HepG2 (cell line): Measurements from ENCODE around the gene ELOVL6. TPM values are rescaled to one million over a fixed set of nuclear protein-coding genes. Genes with fewer than 3 reads are reported as not detected.

ENCODE experiments used
- ATAC-seq: fragments of 200-7000 bp; cut with Tn5 transposase; 3 replicates; pipeline ENCODE4 v1.9.1; 2020; ENCODE audit warnings: mild to moderate bottlenecking, moderate library complexity
- BruUV-seq: library from RNA; stranded (reverse); fragments of 400-500 nt; replicated peaks from 2 replicates; lab custom pipeline; 2021; lab: Mats Ljungman, UMichigan
- CTCF ChIA-PET: fragments of 300-600 bp; formaldehyde crosslinking; extraction: SDS; loops from one replicate; lab custom pipeline; 2021; ENCODE audit warnings: low total read pairs, inconsistent platforms, low intra/inter-chr PET ratio; lab: Yijun Ruan, JAX
- POLR2A ChIA-PET: fragments of 350-600 bp; sonication (Branson Sonifier 250); formaldehyde crosslinking; loops from one replicate; lab custom pipeline; 2020; ENCODE audit warnings: antibody characterized with exemption, inconsistent platforms; lab: Yijun Ruan, JAX
- DNase-seq: peaks from one replicate; pipeline ENCODE4 v3.0.0-alpha.2; 2015; ENCODE audit warnings: low spot score
- FAIRE-seq: peaks from 3 replicates; lab custom pipeline; 2011; peaks lifted over from hg19 to GRCh38; lab: Jason Lieb, UNC
- H2AFZ ChIP-seq: one replicate; pipeline ENCODE4 v1.6.1; 2011; ENCODE audit warnings: low read length, inconsistent platforms
- H3K27ac ChIP-seq: fragments of 300-600 bp; 3 replicates; pipeline ENCODE4 v1.8.0; 2011; ENCODE audit warnings: mixed run types, mild to moderate bottlenecking, mixed read lengths, low read length, inconsistent platforms; ENCODE audit not compliant: insufficient read depth; ENCODE audit errors: extremely low read length
- H3K27me3 ChIP-seq, 2 experiments: fragments of 200-600 bp in 1 of 2; 2 replicates in 1 of 2; 3 replicates in 1 of 2; pipeline versions ENCODE4 v1.6.0 to v1.8.0; 2011; ENCODE audit warnings: low read length in 2 of 2, mild to moderate bottlenecking in 2 of 2, moderate library complexity in 2 of 2, inconsistent platforms in 1 of 2; ENCODE audit not compliant: insufficient read depth in 2 of 2, control insufficient read depth in 1 of 2
- H3K36me3 ChIP-seq, 2 experiments: fragments of 200-600 bp in 1 of 2; replicated peaks in 1 of 2; 2 replicates in 1 of 2; 3 replicates in 1 of 2; pipeline versions ENCODE4 v1.5.1 to v1.8.0; 2011; ENCODE audit warnings: low read length in 2 of 2, inconsistent platforms in 1 of 2; ENCODE audit not compliant: insufficient read depth in 2 of 2, control insufficient read depth in 1 of 2
- H3K4me1 ChIP-seq: 2 replicates; pipeline ENCODE4 v1.5.1; 2012; ENCODE audit warnings: low read length, inconsistent platforms; ENCODE audit not compliant: insufficient read depth
- H3K4me2 ChIP-seq: 2 replicates; pipeline ENCODE4 v1.6.0; 2011; ENCODE audit warnings: low read depth, low read length, inconsistent platforms
- H3K4me3 ChIP-seq, 3 experiments: fragments of 200-600 bp in 1 of 3; sonication (generic), shearing (Covaris generic) in 1 of 3; replicated peaks in 1 of 3; 2 replicates each; pipeline ENCODE4 v1.5.1; 2011 to 2016; ENCODE audit warnings: low read length in 3 of 3, inconsistent platforms in 2 of 3, low read depth in 2 of 3, mild to moderate bottlenecking in 2 of 3, control low read depth in 1 of 3, mixed read lengths in 1 of 3; ENCODE audit not compliant: insufficient read depth in 1 of 3
- H3K79me2 ChIP-seq: one replicate; pipeline ENCODE4 v1.6.1; 2011; ENCODE audit warnings: low read length, inconsistent platforms; ENCODE audit not compliant: insufficient read depth
- H3K9ac ChIP-seq: 2 replicates; pipeline ENCODE4 v1.6.0; 2011; ENCODE audit warnings: mild to moderate bottlenecking, low read depth, low read length, inconsistent platforms; ENCODE audit not compliant: insufficient read depth
- H3K9me3 ChIP-seq: 2 replicates; pipeline ENCODE4 v1.5.1; 2012; ENCODE audit warnings: mild to moderate bottlenecking, low read length
- H4K20me1 ChIP-seq: 2 replicates; pipeline ENCODE4 v1.6.0; 2011; ENCODE audit warnings: inconsistent platforms, mild to moderate bottlenecking, low read length, moderate library complexity; ENCODE audit not compliant: insufficient read depth
- REL ChIP-seq: sonication (generic); formaldehyde crosslinking; conservative IDR thresholded peaks from 2 replicates; pipeline ENCODE4 v1.8.0; 2022; ENCODE audit warnings: mild to moderate bottlenecking, missing genetic modification reagents, moderate library complexity
- ZNF282 ChIP-seq: fragments of 450-650 bp; IDR thresholded peaks from 2 replicates; pipeline ENCODE4 v1.6.1; 2018; ENCODE audit not compliant: partially characterized antibody
- ZNF652 ChIP-seq: IDR thresholded peaks from 2 replicates; pipeline ENCODE4 v1.6.1; 2016; ENCODE audit warnings: low read depth, borderline replicate concordance
- WGBS: methylation state at CpG from one replicate; pipeline ENCODE4 v1.1.6; 2017; ENCODE audit warnings: low lambda C conversion rate; 5-methylcytosine and 5-hydroxymethylcytosine counted together
- in situ Hi-C: cut with HindIII; loops from 2 replicates; pipeline ENCODE4 v1.10.0; 2017; ENCODE audit warnings: low pct_unique_long_range_greater_than_20kb; ENCODE audit not compliant: extremely low pct_ligation_motif_present
- intact Hi-C: fragments of 100-400 bp; cut with micrococcal nuclease; formaldehyde crosslinking; loops from one replicate; pipeline ENCODE4 v1.10.0; 2022; ENCODE audit not compliant: unreplicated experiment
- polyA plus RNA-seq, 8 experiments: library from polyadenylated mRNA; depleted of rRNA in 3 of 8; stranded (reverse) in 7 of 8; unstranded in 1 of 8; fragments of >200 nt; fragmentation: Illumina TruSeq in 4 of 8; extraction: Trizol in 4 of 8; gene quantifications; 2 replicates each; pipeline versions ENCODE4 v1.2.1 to v1.2.3, GENCODE V29; 2011 to 2016; ENCODE audit warnings: low read depth in 4 of 8, missing spikeins in 1 of 8, mixed read lengths in 1 of 8; ENCODE audit not compliant: insufficient read depth in 1 of 8
- total RNA-seq, 5 experiments: library from RNA; depleted of rRNA; stranded (reverse); fragments of >200 nt; fragmentation: Illumina TruSeq; extraction: Trizol; gene quantifications; 2 replicates each; pipeline ENCODE4 v1.2.3, GENCODE V29; 2016; ENCODE audit warnings: low read depth in 1 of 5
- TF ChIP-seq, protein P1 (sequence below): sonication (generic); formaldehyde crosslinking; IDR thresholded peaks from 2 replicates; pipeline ENCODE4 v1.4.0; 2020; ENCODE audit warnings: missing genetic modification reagents
- TF ChIP-seq, protein P2 (sequence below): sonication (generic); formaldehyde crosslinking; IDR thresholded peaks from 2 replicates; pipeline ENCODE4 v1.9.0; 2022; ENCODE audit warnings: missing genetic modification reagents, mild to moderate bottlenecking, borderline replicate concordance
- TF ChIP-seq, protein P3 (sequence below): sonication (generic); formaldehyde crosslinking; IDR thresholded peaks from 2 replicates; pipeline ENCODE4 v1.5.0; 2020; ENCODE audit warnings: mild to moderate bottlenecking, missing genetic modification reagents, borderline replicate concordance

ELOVL6 gene
- total and polyA plus RNA-seq, 2 of the 13 experiments (the other 11 are each of a cell fraction or from before 2014, with no cell fraction given), result 14.1 to 23.2 TPM

DNA sequence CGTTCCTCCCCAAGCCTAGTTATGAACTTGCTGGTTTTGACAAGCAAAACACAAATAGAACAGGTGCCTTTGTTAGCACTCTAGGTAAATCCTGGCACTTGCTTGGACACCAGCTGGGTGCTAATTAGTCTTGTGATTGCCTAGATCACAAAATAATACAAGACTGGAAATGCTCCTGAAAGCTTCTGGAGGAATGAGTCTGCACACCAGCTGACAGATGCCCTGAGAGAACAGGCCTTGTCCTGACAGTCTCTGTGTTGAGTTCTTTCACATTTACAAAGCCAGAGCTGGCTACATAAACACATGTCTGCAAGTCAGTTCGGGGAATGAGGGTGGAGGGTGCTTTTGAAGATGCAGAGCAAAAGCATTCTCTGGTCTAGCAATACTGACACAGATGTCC, 93.8 kb downstream of the ELOVL6 start:
- Histone ChIP-seq H3K79me2 (no peaks in the 10 kb centered on the region), H3K27ac (no peak overlapping the region), H3K9ac (no peak overlapping the region), H3K4me1 (peaks cover 12% of the 10 kb centered on the region), H3K27me3 (no peaks in the 10 kb centered on the region), H3K9me3 (no peaks in the 10 kb centered on the region), H3K36me3 (peaks cover 2 to 5% of the 10 kb centered on the region in 2 experiments; a peak in 3 of 5 replicates), H2AFZ (no peak overlapping the region), H4K20me1 (no peaks in the 10 kb centered on the region)
- ChIA-PET POLR2A (no interaction called here), CTCF (no interaction called here)
- DNase-seq, result no peak
- in situ Hi-C loops, result no loop called here
- no peak for FAIRE-seq
- 100% methylated on average over 2 of the region's 2 CpGs for WGBS
- TF ChIP-seq, protein P1, sequence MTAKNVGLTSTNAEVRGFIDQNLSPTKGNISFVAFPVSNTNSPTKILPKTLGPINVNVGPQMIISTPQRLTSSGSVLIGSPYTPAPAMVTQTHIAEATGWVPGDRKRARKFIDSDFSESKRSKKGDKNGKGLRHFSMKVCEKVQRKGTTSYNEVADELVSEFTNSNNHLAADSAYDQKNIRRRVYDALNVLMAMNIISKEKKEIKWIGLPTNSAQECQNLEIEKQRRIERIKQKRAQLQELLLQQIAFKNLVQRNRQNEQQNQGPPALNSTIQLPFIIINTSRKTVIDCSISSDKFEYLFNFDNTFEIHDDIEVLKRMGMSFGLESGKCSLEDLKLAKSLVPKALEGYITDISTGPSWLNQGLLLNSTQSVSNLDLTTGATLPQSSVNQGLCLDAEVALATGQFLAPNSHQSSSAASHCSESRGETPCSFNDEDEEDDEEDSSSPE (CRISPR knock-in tag), result no peak
- TF ChIP-seq ZNF652 (CRISPR knock-in tag) (no peak), ZNF282 (no peak), REL (CRISPR knock-in tag) (no peak)
- TF ChIP-seq, protein P2, sequence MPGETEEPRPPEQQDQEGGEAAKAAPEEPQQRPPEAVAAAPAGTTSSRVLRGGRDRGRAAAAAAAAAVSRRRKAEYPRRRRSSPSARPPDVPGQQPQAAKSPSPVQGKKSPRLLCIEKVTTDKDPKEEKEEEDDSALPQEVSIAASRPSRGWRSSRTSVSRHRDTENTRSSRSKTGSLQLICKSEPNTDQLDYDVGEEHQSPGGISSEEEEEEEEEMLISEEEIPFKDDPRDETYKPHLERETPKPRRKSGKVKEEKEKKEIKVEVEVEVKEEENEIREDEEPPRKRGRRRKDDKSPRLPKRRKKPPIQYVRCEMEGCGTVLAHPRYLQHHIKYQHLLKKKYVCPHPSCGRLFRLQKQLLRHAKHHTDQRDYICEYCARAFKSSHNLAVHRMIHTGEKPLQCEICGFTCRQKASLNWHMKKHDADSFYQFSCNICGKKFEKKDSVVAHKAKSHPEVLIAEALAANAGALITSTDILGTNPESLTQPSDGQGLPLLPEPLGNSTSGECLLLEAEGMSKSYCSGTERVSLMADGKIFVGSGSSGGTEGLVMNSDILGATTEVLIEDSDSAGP (CRISPR knock-in tag), result no peak
- TF ChIP-seq, protein P3, sequence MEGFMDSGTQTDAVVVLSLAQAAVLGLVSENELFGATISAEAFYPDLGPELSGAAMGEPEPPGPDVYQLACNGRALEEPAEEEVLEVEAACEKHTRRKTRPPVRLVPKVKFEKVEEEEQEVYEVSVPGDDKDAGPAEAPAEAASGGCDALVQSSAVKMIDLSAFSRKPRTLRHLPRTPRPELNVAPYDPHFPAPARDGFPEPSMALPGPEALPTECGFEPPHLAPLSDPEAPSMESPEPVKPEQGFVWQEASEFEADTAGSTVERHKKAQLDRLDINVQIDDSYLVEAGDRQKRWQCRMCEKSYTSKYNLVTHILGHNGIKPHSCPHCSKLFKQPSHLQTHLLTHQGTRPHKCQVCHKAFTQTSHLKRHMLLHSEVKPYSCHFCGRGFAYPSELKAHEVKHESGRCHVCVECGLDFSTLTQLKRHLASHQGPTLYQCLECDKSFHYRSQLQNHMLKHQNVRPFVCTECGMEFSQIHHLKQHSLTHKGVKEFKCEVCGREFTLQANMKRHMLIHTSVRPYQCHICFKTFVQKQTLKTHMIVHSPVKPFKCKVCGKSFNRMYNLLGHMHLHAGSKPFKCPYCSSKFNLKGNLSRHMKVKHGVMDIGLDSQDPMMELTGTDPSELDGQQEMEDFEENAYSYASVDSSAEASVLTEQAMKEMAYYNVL (CRISPR knock-in tag), result no peak
- TF ChIP-seq, all 625 proteins: peak for 0
- ATAC-seq, result no peak
- Histone ChIP-seq H3K4me3 (no peak overlapping the region), H3K4me2 (no peak overlapping the region)
- intact Hi-C loops, result no loop called here
- no TSS peak for BruUV-seq
